Measurements from ENCODE around the gene MARK1. TPM values are rescaled to one million over a fixed set of nuclear protein-coding genes. Genes with fewer than 3 reads are reported as not detected.
"Not testable (repeated sequence)": the region's sequence is repeated elsewhere in the genome, so short reads cannot be mapped to it uniquely, and the experiment has no call there.

MARK1 gene
- polyA plus RNA-seq, 3 donors: 0.67 to 8.2 (median 3.8) TPM

- WGBS, 3 donors: 26 to 33% (median 33%) methylated on average over 7 of the region's 7 CpGs
These were observed 152.2 kb downstream of the MARK1 start for GRCh38 chr1:220680085-220680687.

GRCh38 chr1:220681220-220681880, 153.4 kb downstream of the MARK1 start:
- H3K27ac ChIP-seq (ENCODE audit: low read depth, low read length): no peak overlapping the region
- WGBS, 3 donors: 55 to 72% (median 65%) methylated on average over 10 of the region's 10 CpGs

More at GRCh38 chr1:220680085-220680687, 152.2 kb downstream of the MARK1 start:
- H3K27ac ChIP-seq (ENCODE audit: low read depth, low read length): no peak overlapping the region

DNA sequence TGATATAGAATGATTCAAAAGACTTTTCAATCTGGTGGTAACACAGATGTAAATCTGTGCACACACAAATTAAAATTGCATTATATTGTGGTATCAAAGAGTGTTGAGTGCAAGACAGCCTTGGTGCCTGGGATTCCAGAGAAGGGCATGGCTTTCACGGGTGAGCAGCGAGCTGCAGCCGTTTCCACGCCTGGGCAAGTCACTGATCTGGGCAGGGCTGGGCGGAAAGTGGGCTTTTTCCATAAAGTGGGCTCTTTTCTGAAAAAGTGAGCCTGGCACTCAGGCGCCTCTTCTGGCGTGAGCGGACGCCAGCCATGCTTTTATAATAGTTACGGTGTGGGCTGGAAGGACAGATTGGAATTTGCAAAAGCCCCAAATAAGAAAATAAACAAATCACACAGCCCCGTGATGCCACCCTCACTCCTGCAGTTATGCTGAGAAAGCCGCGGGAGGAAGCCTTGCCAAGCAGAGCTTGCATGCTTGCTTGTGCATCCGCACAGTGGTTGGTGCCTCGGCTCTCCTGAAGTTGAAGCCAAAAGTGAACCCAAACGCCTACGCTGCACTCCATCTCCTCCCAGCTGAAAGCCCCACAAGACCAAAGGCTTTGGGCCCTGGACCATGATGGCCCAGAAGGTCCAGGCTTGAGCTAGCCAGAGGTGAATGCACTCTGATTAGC, 155.1 kb downstream of the MARK1 start:
- H3K27ac ChIP-seq (ENCODE audit: low read depth, low read length): no peak overlapping the region
- 89 to 95% (median 95%) methylated on average over 17 of the region's 17 CpGs for WGBS, 3 donors

GRCh38 chr1:220683716-220684115, 155.8 kb downstream of the MARK1 start:
- not testable (repeated sequence) for H3K27ac ChIP-seq (ENCODE audit: low read depth, low read length)
- 94 to 97% (median 97%) methylated on average over 12 of the region's 12 CpGs for WGBS, 3 donors

DNA sequence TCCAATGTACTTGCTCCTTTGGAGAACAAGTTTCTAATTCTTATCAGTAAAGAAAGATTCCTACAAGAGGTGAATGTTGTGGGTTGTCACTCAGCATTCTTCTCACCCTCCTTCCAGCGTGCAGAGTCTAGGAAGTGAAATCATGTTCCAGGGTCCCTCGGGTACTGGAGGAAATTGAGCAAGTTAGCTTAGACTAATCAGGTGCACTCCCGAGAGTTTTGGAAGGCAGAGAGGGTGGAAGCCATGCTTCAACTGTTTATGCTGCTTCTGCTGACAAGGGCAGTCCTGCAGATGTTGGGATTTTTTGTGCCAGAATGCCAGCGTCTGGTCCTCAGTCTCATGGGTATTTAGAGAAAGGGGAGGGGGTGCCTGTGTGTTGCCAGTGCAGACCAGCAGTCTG, 157.0 kb downstream of the MARK1 start:
- 30 to 51% (median 35%) methylated on average over 4 of the region's 4 CpGs for WGBS, 3 donors
- no peak overlapping the region for H3K27ac ChIP-seq (ENCODE audit: low read depth, low read length)

DNA sequence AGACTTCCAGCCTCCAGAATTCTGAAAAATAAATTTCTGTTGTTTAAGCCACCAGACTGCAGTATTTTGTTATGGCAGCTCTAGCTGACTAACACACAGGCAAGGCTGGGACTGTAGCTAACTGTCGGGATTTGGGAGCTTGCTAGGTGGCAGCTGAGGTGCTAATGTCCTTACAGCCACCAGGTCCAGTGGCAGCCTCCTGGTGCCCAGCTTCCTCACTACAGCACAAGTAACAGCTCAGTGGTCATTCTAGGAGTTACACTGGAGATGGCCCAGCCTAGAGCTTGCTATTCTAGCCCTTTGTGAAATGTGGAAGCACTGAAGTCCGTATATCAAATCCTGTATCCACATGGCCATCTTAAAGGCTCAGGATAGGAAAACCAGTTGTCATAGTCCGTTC, 157.9 kb downstream of the MARK1 start:
- H3K27ac ChIP-seq (ENCODE audit: low read depth, low read length): no peak overlapping the region
- 93 to 94% (median 93%) methylated on average over 3 of the region's 3 CpGs for WGBS, 3 donors

GRCh38 chr1:220687809-220688208, 159.9 kb downstream of the MARK1 start:
- 80 to 84% (median 81%) methylated on average over 5 of the region's 5 CpGs for WGBS, 3 donors

GRCh38 chr1:220689666-220690065, 161.7 kb downstream of the MARK1 start:
- 29 to 37% (median 31%) methylated on average over 14 of the region's 14 CpGs for WGBS, 3 donors
- H3K27ac ChIP-seq (ENCODE audit: low read depth, low read length): no peak overlapping the region

More at GRCh38 chr1:220687809-220688208, 159.9 kb downstream of the MARK1 start:
- no peak overlapping the region for H3K27ac ChIP-seq (ENCODE audit: low read depth, low read length)

DNA sequence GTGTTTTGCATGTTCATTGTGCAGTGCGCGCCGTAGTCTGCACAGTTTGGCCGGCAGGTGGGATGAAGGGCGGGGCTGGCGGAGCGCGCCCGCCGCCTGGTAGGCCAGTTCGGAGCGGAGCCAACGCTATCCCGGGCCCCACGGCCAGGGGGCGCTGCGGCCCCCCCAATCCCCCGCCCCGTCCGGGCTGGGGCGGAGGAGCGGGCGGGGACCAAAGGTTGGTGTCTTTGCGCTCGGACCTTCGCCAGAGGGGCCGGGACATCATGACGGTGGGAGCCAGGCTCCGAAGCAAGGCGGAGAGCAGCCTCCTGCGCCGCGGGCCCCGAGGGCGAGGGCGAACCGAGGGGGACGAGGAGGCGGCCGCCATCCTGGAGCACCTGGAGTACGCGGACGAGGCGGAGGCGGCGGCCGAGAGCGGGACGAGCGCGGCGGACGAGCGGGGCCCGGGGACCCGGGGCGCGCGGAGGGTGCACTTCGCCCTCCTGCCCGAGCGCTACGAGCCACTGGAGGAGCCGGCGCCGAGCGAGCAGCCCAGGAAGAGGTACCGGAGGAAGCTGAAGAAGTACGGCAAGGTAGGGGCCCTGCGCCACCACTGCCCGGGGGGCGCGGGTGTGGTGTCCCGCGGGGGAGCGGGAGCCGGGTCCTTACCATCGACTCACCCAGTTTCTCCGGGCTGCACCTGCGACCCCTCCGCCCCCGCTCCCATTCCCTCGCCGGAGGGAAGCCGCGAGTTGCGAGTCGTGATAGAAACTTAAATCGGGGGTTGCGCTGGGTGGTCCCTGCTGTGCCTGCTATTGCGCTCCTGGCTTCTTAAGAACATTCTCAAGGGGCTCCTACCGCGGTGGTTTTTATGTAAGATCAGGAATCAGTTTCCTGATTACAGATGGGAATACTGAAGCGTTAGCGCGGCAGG, 162.5 kb downstream of the MARK1 start, which contains the start of gene C1orf115:
TSS of gene C1orf115 (plus strand) at position 224 of the 913 bp plus-strand sequence. CDS start at position 264, 40 bp downstream.
- 2 to 4% (median 3%) methylated on average over 91 to 96 of the region's 96 CpGs for WGBS, 3 donors

GRCh38 chr1:220691053-220691684, 163.2 kb downstream of the MARK1 start:
- no peak overlapping the region for H3K27ac ChIP-seq (ENCODE audit: low read depth, low read length)

More for the DNA sequence above, 162.5 kb downstream of the MARK1 start, which contains the start of gene C1orf115:
- no peak within 1 kb of the TSS for H3K27ac ChIP-seq (ENCODE audit: low read depth, low read length)

DNA sequence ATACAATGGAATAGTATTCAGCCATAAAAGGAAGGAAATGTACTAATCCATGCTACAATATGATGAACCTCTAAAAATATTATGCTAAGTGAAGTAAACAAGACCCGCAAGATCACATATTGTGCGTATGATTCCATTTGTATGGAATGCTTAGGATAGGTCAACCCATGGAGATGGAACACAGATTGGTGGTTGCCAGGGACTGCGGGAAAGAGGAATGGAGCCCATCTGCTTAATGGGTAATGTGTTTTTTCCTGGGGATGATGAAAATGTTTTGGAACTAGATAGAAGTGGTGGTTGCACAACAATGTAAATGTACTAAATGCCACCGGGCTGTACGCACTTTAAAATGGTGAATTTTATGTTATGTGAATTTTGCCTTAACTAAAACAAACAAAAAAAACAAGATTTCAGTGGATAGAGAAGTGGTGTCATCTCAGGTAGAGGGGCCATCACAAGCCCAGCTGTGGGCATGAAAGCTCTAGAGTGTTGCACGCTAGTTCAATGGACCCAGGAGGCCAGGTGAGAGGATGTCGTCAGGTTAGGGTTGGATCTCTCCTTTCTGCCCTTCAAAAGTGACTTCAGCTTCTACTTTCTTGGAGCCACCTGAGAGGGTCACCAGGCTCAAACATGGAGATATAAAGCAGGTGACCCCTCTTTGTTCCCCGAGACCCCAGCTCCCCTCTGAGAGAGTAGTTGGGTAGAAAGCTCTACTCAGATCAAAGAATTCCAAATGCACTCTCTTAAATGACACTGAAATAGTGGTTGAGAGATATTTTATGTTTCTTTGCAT, 164.7 kb downstream of the MARK1 start:
- no peak overlapping the region for H3K27ac ChIP-seq (ENCODE audit: low read depth, low read length)
- WGBS, 3 donors: 83 to 87% (median 87%) methylated on average over 8 of the region's 8 CpGs

More at GRCh38 chr1:220691053-220691684, 163.2 kb downstream of the MARK1 start:
- 22 to 67% (median 55%) methylated on average over 14 of the region's 14 CpGs for WGBS, 3 donors

DNA sequence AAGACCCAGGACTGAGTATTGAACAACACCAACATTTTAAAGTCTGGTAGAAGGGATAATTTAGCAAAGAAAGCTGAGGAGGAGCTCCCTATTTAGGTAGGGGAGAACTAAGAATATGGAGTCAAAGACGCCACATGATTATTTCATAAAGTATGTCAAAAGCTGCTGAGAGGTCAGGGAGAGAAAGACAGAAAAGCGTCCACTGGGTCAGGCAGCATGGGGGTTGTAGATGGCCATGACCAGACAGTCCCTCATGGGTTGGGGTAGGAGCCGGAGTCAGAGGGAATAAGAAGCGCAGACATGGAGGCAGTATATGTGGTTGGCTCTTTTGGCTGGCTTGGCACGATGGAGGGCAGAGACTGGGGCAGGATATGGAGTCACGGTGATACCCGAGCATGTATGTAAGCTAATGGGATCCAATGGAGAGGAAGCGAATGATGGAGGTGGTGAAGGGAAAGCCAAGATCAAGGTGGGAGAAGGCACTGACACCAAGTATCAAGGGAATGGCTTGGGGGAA, 167.0 kb downstream of the MARK1 start:
- H3K27ac ChIP-seq (ENCODE audit: low read depth, low read length): no peak overlapping the region
- 97 to 99% (median 98%) methylated on average over 8 of the region's 8 CpGs for WGBS, 3 donors

DNA sequence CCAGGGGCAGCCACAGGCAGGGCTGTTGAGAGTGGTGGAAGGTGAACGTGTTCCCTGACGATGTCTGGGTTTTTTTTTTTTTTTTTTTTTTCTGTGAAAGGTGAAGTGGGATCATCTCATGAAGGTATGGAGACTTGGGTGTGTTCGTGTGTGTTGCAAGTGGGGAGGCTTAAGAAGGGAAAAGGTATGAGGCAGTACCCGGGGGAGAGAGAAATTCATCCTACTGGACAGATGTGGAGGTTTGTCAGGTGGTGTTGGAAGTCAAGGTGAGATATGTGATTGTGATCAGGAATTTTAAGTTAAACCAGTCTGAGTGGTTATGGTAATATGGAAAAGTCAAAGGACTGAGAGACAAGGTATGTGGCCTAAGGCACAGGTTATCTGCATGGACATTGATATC, 167.5 kb downstream of the MARK1 start:
- H3K27ac ChIP-seq (ENCODE audit: low read depth, low read length): no peak overlapping the region
- WGBS, 3 donors: 93 to 96% (median 94%) methylated on average over 4 of the region's 4 CpGs

DNA sequence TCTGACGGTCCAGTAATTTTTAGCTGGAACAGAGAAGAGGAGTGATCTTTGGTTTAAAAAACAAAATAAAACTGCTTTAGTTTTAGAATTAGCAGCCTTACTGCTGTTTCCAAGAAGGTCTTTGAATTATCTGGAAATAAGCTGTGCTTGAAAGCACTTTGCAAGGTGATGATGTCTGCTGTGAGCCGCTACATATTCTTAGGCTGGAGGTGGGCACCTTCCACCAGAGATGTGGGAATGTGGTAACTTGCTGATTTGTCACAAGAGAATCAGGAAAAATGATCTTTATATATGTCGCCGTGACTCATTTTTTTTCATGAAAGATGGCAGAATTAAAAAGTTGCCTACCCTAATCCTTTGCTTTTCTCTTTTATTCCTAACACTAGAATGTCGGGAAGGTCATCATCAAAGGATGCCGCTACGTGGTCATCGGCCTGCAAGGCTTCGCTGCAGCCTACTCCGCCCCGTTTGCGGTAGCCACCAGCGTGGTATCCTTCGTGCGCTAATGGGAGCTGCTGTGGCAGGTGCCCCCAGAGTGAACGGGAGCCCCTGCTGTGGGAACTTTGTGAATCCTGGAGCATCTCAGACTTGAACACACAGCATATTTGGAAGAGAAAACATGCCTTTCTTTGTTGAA, 168.4 kb downstream of the MARK1 start:
- WGBS, 3 donors: 95 to 96% (median 95%) methylated on average over 16 of the region's 16 CpGs
- no peak overlapping the region for H3K27ac ChIP-seq (ENCODE audit: low read depth, low read length)

DNA sequence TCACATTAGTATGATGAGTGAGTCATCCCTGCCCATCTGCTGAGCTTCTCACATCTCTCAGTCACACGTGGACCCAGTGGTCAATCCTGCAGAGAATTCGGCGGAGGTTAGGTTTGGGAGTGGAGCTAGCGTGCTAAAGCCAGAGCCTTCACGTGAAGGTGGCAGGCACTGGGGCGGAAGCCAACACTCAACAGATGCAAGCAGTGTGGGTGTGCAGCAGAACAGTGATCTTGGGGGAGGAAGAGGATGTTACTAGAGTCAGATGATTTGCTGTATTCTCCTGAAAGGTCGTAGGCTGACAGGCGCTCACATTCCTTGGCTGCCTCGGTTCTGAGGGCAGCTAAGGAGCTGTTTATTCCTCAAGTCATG, 168.9 kb downstream of the MARK1 start:
- H3K27ac ChIP-seq (ENCODE audit: low read depth, low read length): no peak overlapping the region
- 68 to 80% (median 68%) methylated on average over 9 of the region's 9 CpGs for WGBS, 3 donors

- 92 to 97% (median 95%) methylated on average over 6 of the region's 6 CpGs for WGBS, 3 donors
- no peak overlapping the region for H3K27ac ChIP-seq (ENCODE audit: low read depth, low read length)
These were observed 169.4 kb downstream of the MARK1 start for GRCh38 chr1:220697326-220697725.

Measured in adipose tissue (tissue), 3 donors.